Type B pancreatic cell (in vitro differentiated cells): ENCODE measurements around the gene DCLRE1B. TPM values are rescaled to one million over a fixed set of nuclear protein-coding genes. Genes with fewer than 3 reads are reported as not detected.

Source experiments
- DNase-seq: peaks from one replicate; pipeline ENCODE4 v3.0.0; 2021; ENCODE audit warnings: mixed read lengths; ENCODE audit not compliant: unreplicated experiment; ENCODE audit errors: extremely low spot score
- H3K27ac Mint-ChIP-seq: 2 replicates; pipeline ENCODE4 v1.8.0; 2021; ENCODE audit warnings: mild to moderate bottlenecking, mixed read lengths
- H3K27me3 Mint-ChIP-seq: 2 replicates; pipeline ENCODE4 v1.8.0; 2021; ENCODE audit warnings: mixed read lengths
- H3K36me3 Mint-ChIP-seq: 2 replicates; pipeline ENCODE4 v1.8.0; 2021; ENCODE audit warnings: mixed read lengths
- H3K4me1 Mint-ChIP-seq: one replicate; pipeline ENCODE4 v1.8.0; 2021; ENCODE audit warnings: mixed read lengths; ENCODE audit not compliant: unreplicated experiment
- H3K4me3 Mint-ChIP-seq: 2 replicates; pipeline ENCODE4 v1.8.0; 2021; ENCODE audit warnings: mild to moderate bottlenecking, mixed read lengths
- H3K9me3 Mint-ChIP-seq: 2 replicates; pipeline ENCODE4 v1.8.0; 2021; ENCODE audit warnings: mixed read lengths
- total RNA-seq: library from RNA; stranded (reverse); gene quantifications from 2 replicates; pipeline ENCODE4 v1.2.1, GENCODE V29; 2021; ENCODE audit warnings: low replicate concordance
- TF ChIP-seq, protein P1 (sequence below): fragments of 200-600 bp; sonication (generic); conservative IDR thresholded peaks from 2 replicates; pipeline ENCODE4 v1.5.0; 2021; ENCODE audit warnings: antibody characterized with exemption, mild to moderate bottlenecking

Gene DCLRE1B
- total RNA-seq, 1 donor from 2014 or later: 16.0 TPM

DNA sequence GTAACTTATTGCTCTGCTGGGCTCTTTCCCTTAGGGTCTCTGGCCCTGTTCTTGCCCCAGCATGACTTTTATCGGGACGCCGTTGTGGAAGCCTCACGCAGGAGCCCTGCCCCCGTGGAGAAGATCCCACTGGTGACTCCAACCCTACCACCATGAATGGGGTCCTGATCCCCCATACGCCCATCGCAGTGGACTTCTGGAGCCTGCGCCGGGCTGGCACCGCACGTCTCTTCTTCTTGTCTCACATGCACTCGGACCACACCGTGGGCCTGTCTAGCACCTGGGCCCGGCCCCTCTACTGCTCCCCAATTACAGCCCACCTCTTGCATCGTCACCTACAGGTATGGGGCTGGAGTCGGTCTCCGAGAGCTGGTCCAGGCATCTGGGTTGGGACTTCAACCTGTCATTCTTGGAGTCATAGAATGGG lies 322 bp downstream of the DCLRE1B start:
- Mint-ChIP-seq H3K36me3 (peaks cover 4% of the 10 kb centered on the region), H3K27me3 (no peaks in the 10 kb centered on the region), H3K27ac (peak overlapping the region; percentile 98), H3K9me3 (no peaks in the 10 kb centered on the region), H3K4me1 (peaks cover 3% of the 10 kb centered on the region), H3K4me3 (peak overlapping the region; percentile 98)
- TF ChIP-seq, protein P1, sequence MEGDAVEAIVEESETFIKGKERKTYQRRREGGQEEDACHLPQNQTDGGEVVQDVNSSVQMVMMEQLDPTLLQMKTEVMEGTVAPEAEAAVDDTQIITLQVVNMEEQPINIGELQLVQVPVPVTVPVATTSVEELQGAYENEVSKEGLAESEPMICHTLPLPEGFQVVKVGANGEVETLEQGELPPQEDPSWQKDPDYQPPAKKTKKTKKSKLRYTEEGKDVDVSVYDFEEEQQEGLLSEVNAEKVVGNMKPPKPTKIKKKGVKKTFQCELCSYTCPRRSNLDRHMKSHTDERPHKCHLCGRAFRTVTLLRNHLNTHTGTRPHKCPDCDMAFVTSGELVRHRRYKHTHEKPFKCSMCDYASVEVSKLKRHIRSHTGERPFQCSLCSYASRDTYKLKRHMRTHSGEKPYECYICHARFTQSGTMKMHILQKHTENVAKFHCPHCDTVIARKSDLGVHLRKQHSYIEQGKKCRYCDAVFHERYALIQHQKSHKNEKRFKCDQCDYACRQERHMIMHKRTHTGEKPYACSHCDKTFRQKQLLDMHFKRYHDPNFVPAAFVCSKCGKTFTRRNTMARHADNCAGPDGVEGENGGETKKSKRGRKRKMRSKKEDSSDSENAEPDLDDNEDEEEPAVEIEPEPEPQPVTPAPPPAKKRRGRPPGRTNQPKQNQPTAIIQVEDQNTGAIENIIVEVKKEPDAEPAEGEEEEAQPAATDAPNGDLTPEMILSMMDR: no peak
- no peak for DNase-seq

DNA sequence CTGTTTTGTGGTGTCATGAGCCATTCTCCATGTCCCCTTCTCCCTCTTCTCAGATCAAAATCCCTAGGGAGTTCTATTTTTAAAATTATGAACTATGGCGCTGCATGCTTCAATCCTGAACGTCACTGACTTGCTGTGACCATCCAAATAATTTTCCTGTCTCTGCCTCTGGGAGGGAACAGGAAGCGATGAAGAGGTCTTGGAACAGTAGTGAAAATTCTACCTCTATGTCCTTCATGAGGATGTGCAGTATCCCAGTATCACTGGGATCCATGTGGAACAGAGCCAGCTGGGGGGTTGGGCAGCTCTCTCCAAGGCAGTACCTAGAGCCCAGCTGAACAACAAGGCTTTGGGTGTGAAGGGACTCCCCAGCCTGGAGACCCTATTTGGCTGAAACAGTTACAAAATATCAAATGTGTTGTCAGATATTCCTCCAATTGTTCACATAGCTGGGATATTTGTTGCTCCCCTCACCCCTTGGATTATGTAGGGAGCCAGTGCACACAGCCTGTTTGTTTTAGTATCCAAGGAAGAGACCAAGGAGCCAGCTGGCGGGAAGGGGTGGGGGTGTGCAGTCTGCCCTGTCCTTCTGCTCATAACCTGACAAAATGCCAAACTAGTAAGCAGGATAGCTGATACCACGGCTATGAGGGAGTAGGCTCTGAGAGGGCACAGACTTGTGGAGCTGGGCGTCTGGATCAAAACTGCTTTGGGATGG lies 7.6 kb downstream of the DCLRE1B start:
- no peak overlapping the region for H3K27ac Mint-ChIP-seq
- no peaks in the 10 kb centered on the region for H3K9me3 Mint-ChIP-seq
- no peak overlapping the region for H3K4me3 Mint-ChIP-seq
- H3K27me3 Mint-ChIP-seq: no peaks in the 10 kb centered on the region
- no peak for DNase-seq
- TF ChIP-seq, protein P1: no peak
- peaks cover 13% of the 10 kb centered on the region for H3K36me3 Mint-ChIP-seq
- no peaks in the 10 kb centered on the region for H3K4me1 Mint-ChIP-seq

DNA sequence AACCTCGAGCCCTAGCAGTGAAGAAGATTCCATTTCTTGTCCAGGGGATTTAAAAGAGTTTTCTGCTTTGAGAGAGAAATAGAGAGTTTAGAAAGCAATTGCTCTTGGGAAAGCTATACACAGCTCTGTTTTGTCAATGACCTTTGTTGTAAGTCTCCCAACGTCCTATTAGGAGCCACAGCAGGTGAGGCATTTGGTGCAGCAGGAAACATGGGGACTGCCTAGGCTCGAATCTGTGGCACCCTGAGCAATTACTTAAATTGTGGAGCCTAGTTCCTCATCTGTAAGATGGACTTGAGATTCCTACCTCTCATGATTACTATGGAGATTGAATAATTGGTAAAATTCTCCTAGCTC lies 8.2 kb downstream of the DCLRE1B start:
- Mint-ChIP-seq H3K4me1 (no peaks in the 10 kb centered on the region), H3K27ac (no peak overlapping the region), H3K9me3 (no peaks in the 10 kb centered on the region), H3K4me3 (no peak overlapping the region), H3K27me3 (no peaks in the 10 kb centered on the region), H3K36me3 (peaks cover 13% of the 10 kb centered on the region)
- no peak for DNase-seq
- TF ChIP-seq, protein P1: no peak

DNA sequence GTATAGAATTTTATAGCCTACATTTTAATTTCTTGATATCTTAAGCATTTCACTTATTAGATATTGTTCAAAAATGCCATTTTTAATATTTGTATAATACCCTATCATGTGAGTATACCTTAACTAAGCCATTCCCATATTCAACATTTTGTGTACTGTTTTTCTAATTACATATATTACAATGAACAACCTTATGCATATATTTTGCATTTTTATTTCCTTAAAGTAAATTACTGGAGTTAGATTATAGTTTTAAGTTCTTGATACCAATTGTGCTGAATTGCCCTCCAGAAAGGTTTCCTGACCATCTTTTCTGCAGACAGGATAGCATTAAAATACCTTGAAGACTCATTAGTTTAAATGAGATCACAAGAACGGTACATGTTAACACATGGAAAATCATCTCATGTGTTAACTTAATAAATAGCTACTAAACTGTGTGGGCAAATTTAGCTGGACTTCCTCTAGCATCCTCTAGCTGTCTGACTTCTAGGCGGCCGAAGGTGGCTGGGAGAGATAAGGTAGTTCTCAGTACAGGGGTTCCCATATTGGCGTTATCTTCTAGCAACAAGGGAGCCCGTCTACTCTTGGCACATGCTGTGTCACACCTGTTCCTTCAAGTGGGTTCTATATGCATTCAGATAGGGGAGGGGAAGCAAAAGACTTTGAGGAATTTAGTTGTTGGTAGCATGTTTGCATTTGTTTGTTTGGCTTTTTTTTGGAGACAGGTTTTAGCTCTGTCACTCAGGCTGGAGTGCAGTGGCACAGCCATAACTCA lies 8.9 kb downstream of the DCLRE1B start:
- no peaks in the 10 kb centered on the region for H3K27me3 Mint-ChIP-seq
- DNase-seq: no peak
- TF ChIP-seq, protein P1: no peak
- H3K36me3 Mint-ChIP-seq: peaks cover 13% of the 10 kb centered on the region
- H3K9me3 Mint-ChIP-seq: no peaks in the 10 kb centered on the region
- H3K27ac Mint-ChIP-seq: no peak overlapping the region
- H3K4me3 Mint-ChIP-seq: no peak overlapping the region
- no peaks in the 10 kb centered on the region for H3K4me1 Mint-ChIP-seq

DNA sequence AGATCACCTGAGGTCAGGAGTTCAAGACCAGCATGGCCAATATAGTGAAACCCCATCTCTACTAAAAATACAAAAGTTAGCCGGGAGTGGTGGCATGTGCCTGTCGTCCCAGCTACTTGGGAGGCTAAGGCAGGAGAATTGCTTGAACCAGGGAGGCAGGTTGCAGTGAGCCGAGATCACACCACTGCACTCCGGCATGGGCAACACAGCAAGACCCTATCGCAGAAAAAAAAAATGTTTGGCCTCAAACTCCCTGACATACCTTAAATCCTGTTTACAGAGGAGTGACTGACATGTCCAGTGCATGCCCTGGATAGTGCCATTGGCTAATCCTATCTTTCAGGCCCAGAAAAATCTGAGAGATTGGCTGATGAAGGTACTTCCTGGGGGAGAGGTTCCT lies 11.8 kb downstream of the DCLRE1B start:
- H3K27ac Mint-ChIP-seq: no peak overlapping the region
- no peak for DNase-seq
- H3K36me3 Mint-ChIP-seq: peaks cover 6% of the 10 kb centered on the region
- no peak overlapping the region for H3K4me3 Mint-ChIP-seq
- H3K27me3 Mint-ChIP-seq: no peaks in the 10 kb centered on the region
- TF ChIP-seq, protein P1: no peak
- H3K4me1 Mint-ChIP-seq: no peaks in the 10 kb centered on the region
- H3K9me3 Mint-ChIP-seq: no peaks in the 10 kb centered on the region
